Lower leg skin (tissue), 4 donors: ENCODE data around the gene CCND1. TPM values are rescaled to one million over a fixed set of nuclear protein-coding genes. Genes with fewer than 3 reads are reported as not detected.

Experiments used
- DNase-seq, 2 donors: peaks; one replicate each; pipeline ENCODE4 v3.0.0-alpha.2; 2019; ENCODE audit warnings: low spot score in 2 of 2
- H3K4me3 ChIP-seq: fragments of 200-600 bp; sonication (generic); 2 replicates; pipeline ENCODE4 v1.5.1; 2017; ENCODE audit warnings: mild to moderate bottlenecking, low read depth; ENCODE audit not compliant: poor library complexity, severe bottlenecking
- POLR2A ChIP-seq, 2 donors: fragments of 450-650 bp; IDR thresholded peaks; one replicate each; pipeline ENCODE4 v1.6.1; 2016 to 2017; ENCODE audit warnings: antibody characterized with exemption in 2 of 2, mild to moderate bottlenecking in 1 of 2, moderate library complexity in 1 of 2
- WGBS, 2 donors: methylation state at CpG; one replicate each; pipeline ENCODE4 v1.1.5; 2018; 5-methylcytosine and 5-hydroxymethylcytosine counted together
- intact Hi-C: fragments of 100-400 bp; cut with DNase I; formaldehyde crosslinking; loops from one replicate; pipeline ENCODE4 v1.15.0; 2023; ENCODE audit warnings: low total_unique reads
- total RNA-seq, 4 donors: library from RNA; depleted of rRNA; stranded (reverse); fragments of >200 nt; gene quantifications; one replicate each; pipeline ENCODE4 v1.1.0, GENCODE V29; 2016
- TF ChIP-seq, protein P1 (sequence below), 3 donors: fragments of 450-650 bp; IDR thresholded peaks; one replicate each; pipeline ENCODE4 v1.5.1; 2016; ENCODE audit warnings: antibody characterized with exemption in 3 of 3, mild to moderate bottlenecking in 3 of 3, moderate library complexity in 2 of 3

Gene CCND1
- total RNA-seq, 4 donors from 2014 or later: 194 to 370 (median 229) TPM

DNA sequence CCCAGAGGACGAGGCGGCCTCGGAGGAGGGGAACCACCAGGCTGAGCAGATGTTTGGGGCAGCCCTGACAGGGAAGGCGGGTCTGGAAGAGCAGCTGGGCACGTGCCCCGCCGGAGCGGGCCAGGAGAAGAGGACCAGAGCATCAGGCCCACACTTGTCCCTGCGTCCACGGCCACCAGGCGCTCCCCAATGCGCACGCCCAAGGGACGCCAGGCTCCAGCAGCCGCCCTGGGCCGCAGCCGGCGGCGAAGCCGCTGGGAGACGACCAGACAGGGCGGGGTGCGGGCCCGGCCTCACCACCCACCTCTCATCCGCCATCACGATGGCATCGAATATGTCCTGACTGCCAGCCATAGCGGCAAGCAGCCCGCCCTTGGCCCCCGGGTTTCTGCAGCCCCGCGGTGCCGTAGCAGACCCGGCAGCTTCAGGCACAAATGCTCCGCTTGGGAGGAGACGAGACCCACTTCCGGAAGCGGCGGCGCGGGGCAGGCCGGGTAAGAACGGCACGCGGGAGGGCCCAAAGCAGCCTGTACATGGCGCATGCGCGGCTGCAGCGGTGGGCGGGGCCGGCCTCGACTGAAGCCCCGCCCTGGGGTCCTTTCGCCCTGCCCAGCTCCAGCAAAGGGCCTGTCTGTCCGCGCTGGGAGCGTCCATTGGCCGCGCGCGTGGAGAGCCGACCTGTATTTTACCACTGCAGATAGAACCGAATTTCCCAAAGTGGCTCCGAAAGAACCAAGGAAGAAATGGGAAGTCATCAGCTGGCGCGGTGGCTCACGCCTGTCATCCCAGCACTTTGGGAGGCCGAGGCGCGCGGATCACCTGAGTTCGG is 34.1 kb downstream of the CCND1 start, which contains the start of gene LTO1:
LTO1 (minus strand) TSS at position 468 of the 829 bp plus-strand sequence; CDS start at position 354, 114 bp downstream.
- DNase-seq: peak; percentile 93 to 99
- 1 to 10% methylated on average over 25 to 65 of the region's 72 CpGs for WGBS, 2 donors
- no peak for TF ChIP-seq POLR2A (IDR thresholded peaks at IDR 0.05)
- TF ChIP-seq, protein P1, sequence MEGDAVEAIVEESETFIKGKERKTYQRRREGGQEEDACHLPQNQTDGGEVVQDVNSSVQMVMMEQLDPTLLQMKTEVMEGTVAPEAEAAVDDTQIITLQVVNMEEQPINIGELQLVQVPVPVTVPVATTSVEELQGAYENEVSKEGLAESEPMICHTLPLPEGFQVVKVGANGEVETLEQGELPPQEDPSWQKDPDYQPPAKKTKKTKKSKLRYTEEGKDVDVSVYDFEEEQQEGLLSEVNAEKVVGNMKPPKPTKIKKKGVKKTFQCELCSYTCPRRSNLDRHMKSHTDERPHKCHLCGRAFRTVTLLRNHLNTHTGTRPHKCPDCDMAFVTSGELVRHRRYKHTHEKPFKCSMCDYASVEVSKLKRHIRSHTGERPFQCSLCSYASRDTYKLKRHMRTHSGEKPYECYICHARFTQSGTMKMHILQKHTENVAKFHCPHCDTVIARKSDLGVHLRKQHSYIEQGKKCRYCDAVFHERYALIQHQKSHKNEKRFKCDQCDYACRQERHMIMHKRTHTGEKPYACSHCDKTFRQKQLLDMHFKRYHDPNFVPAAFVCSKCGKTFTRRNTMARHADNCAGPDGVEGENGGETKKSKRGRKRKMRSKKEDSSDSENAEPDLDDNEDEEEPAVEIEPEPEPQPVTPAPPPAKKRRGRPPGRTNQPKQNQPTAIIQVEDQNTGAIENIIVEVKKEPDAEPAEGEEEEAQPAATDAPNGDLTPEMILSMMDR (IDR thresholded peaks at IDR 0.05): no peak
- peak within 1 kb of the TSS; percentile 86 for H3K4me3 ChIP-seq
- intact Hi-C loops: no loop called here

DNA sequence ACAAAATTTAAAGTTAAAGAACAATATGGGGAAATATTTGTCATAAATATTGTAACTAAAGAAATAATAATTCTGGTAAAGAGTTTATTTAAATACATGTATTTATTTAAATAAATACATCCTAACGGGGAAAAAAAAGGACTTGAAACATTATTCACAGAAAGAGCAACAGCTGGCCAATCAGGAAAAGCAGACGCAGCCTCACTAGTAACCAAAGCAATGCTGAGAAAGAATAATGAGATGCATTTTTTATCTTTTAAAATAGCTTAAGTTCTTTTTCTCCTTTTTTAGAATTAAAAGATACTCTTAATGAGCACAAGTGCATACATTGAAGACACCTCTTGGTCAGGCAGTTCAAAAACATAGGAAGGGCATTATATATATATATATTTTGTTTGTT is 36.8 kb downstream of the CCND1 start:
- intact Hi-C loops: no loop called here
- DNase-seq: no peak
- TF ChIP-seq POLR2A (IDR thresholded peaks at IDR 0.05): no peak
- TF ChIP-seq, protein P1 (IDR thresholded peaks at IDR 0.05): no peak
- 56 to 66% methylated on average over 2 of the region's 2 CpGs for WGBS, 2 donors
- H3K4me3 ChIP-seq: no peak overlapping the region

DNA sequence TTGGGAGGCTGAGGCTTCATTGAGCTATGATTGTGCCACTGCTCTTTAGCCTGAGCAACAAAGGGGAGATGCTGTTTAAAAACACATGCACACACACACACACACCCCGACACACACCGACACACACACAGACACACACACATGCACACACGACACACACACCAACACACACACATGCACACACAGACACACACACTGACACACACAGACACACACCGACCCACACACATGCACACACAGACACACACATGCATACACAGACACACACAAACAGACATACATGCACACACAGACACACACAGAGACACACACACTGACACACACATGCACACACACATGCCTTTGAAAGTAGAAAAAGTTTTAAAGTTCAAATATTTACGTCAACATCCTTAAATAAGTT is 39.7 kb downstream of the CCND1 start:
- 93% methylated on average over 5 of the region's 5 CpGs for WGBS, 2 donors
- H3K4me3 ChIP-seq: no peak overlapping the region
- intact Hi-C loops: loop anchor here (10.0 kb wide), 1 partner anchor 514 kb away; no protein-coding TSS in a partner anchor
- no peak for DNase-seq
- TF ChIP-seq, protein P1 (IDR thresholded peaks at IDR 0.05): no peak
- TF ChIP-seq POLR2A (IDR thresholded peaks at IDR 0.05): no peak

DNA sequence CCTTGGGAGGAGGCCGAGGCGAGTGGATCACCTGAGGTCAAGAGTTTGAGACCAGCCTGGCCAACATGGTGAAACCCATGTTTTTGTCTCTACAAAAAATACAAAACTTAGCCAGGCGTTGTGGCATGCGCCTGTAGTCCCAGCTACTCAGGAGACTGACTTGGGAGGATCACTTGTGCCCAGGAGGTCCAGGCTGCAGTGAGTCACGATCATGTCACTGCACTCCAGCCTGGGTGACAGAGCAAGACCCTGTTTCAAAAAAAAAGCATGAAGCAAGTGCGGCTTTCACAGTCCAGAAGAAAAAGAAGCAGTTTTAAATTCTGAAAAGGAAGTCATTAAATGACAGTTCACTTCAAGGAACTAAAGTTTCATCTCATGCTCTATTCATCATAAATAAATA is 41.3 kb downstream of the CCND1 start:
- no peak for DNase-seq
- no peak for TF ChIP-seq POLR2A (IDR thresholded peaks at IDR 0.05)
- TF ChIP-seq, protein P1 (IDR thresholded peaks at IDR 0.05): no peak
- 83 to 86% methylated on average over 6 of the region's 6 CpGs for WGBS, 2 donors
- intact Hi-C loops: loop anchor here (10.0 kb wide), 1 partner anchor 513 kb away; no protein-coding TSS in a partner anchor
- no peak overlapping the region for H3K4me3 ChIP-seq

DNA sequence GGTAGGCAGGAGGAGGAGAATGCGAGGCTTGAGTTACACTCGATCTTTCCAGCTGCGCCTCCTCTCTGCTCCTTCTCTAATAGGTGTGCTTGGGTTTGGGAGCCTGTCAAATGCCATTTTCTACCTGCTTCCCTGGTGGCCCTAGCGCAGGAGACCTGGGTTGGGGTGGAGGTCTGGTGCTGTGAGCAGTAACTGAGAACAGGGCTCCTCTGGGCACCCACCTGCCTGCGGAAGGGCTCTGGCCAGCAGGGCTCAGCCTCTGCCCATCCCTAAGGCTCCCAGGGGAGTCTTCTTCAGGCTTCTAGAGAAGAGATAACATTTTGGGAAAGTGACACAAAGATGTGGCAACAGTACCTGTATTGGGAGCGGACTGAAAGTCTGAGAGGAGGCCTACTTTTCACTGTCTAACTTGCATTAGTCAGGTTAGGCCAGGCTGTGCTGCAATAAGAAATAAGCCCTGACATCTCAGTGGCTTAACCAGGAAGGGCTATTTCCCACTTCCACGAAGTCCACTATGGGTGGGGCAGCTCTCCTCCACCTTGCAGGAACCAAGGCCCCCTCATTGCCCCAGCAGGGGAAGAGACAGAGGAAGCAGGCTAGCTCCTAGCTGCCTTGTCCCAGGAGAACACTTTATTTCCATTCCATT is 41.8 kb downstream of the CCND1 start:
- DNase-seq: no peak
- no peak overlapping the region for H3K4me3 ChIP-seq
- no peak for TF ChIP-seq POLR2A (IDR thresholded peaks at IDR 0.05)
- TF ChIP-seq, protein P1 (IDR thresholded peaks at IDR 0.05): no peak
- intact Hi-C loops: loop anchor here (10.0 kb wide), 1 partner anchor 512 kb away; no protein-coding TSS in a partner anchor
- 83 to 85% methylated on average over 7 of the region's 7 CpGs for WGBS, 2 donors
